ENCODE results near the gene MSH2.

Gene MSH2

DNA sequence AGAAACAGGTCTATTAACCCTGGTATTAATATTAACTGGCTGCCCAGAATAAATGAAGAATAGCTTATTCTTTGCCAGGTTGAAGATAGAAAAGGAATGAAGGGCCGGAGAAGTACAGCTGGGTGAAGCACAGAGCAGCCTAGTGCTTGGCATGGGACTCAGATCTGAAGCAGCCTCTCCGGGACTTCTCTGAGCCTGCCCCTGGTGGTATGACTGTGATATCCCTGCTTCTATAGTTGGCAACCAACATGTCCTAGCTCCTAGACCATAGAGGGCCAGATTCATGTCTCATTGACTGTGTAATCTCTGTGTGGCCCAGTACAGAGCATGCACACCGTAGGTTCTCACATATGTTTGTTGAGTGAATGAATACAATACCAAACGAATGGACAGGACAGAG, 107.8 kb downstream of the MSH2 start:
- DNase-seq = no peak

- DNase-seq = no peak
Measured at GRCh38 chr2:47512581-47513083, 109.7 kb downstream of the MSH2 start.

- DNase-seq = no peak
Measured at GRCh38 chr2:47513981-47514520, 111.1 kb downstream of the MSH2 start.

DNA sequence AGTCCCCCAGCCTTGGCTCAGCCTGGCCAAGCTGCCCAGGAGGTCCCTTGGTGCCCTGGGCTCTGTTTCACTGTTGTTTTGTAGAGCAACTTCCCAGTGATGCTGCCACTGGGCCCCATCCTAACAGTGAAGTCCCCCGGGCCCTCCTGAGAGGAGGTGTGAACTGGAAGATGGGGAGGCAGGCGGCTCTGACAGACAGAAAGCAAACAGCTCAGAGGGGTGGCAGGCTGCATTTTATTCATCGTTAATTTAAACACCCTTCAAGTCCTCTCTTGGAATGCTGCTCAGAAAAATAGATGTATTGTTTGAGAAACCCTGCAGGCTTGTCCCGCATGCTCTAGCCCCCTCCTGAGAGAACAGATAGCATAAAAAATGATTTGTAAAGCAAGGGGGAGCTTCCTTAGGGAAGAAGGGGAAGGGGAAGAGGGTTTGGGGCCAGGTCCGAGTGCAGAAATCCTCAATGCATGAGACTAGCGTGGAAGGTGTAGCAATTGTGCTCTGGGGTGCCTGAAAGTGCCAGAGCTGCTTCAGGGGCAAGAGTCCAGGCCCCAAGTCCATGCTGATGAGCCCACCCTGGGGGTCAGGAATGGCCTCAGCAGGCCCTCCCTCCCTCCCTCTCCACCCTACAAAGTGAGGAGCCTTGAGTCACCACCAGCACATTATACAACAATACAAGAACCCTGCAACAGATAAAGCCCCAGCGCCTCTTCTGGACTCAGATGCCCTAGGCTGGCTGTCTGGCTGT, 113.6 kb downstream of the MSH2 start:
- no peak for DNase-seq

DNA sequence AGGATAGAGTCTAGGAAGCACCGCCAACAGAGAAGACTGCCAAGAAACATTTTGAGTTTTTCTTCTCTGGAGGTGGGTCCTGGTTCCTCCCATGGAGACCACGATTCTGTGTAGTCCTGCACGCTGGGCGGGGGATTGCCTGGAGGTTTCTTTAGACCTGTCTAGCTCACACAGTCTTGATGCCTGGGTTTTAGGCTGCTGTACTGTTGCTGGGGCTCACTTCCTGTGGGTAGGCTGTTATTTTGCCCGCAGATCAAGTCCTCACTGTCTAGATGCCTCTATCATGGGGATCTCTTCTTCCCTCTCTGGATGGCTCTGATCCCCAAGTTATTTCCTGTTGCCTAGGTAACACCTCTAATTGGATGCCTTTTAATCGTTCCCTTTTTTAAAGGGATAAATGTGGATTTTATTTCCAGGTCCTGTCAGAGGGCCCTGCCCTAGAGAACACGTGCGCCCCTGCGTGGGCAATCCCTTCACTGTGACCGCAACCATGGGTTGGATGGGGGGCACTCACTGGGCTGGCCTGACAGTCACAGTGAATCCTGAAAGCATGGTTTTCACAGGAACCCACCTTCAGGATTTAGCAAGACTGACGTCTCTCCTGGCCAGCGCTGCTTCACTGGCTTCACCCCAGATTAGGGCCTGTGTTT, 115.7 kb downstream of the MSH2 start:
- no peak for DNase-seq

- no peak for DNase-seq
Measured at GRCh38 chr2:47519147-47519537, 116.2 kb downstream of the MSH2 start.

DNA sequence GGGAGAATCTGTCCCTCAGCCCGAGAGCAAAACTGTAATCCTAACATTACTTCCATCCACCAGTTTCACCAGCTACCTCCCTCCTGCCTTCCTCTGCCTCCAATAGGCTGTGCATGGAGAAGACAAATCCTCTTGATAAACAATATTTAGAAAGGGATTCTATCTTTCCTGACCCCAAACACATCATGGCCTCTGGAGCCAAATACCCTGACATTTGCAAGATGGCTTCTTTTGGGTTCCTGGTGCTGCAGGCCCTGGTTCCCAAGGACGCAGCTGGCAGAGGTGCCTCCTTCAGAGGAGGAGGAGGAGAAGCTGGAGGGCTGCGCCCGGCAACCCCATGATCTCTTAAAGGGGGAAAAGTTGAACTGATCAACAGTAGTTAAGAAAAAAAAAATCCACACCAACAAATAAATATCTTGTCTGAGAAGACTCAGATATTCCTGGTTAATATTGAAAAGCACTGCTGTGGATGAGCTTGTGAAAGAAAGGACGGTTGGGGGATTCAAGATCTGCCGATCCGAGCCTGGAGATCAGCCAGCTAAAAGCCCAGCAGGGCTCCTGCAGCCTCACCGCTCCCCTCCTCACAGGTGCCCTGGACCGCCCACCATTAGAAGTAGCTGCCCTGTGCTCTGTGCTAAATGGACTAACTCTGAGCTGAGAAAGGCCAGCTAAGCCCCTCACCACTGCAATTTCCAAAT, 116.8 kb downstream of the MSH2 start:
- DNase-seq = no peak

DNA sequence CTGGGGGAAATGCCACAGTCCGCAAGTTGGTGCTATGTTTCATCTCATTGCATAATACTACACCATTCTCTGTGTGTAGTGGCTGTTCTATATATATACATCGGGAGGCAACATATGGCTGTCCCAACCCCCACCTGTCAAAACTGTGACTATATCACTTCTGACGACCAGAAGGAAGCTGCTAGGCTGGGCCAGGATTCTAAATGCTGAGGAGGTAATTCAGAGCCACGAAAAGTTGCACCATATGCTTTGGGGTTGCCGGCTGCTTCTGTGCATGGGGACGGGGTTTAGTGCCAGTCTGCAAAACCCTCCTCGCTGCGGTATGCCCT, 117.3 kb downstream of the MSH2 start:
- no peak for DNase-seq

- peak; percentile 80 to 83 for DNase-seq
Measured at GRCh38 chr2:47520825-47521665, 118.1 kb downstream of the MSH2 start.

DNA sequence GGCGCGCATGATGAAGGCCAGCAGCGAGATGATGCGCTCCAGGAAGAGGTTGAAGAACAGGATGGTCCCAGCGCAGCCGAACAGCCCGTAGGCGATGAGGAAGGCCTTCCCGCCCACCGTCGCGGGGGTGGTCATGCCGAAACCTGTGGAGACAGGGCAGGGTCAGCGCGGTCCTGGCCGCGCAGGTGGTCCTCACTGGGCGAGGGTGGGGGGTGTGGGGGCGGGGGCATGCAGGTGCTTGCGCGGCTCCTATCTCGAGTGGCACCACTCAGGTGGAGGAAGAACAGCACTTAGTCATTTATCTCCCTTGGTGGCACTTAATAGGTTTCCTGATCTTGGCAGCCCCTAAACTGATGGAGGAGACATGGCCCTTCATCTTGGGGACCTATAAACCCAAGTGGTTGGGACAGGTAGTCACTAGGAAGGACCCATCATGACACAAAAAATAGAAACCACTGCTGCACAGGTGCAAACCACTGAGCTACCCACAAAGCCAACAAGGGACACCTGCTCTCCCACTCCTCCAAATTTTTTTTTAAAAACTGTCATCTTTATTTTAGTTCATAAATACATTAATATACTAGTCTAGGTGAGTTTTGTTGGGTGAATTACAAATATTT, 118.8 kb downstream of the MSH2 start:
- DNase-seq = peak in 1 of 2 experiments; percentile 21

DNA sequence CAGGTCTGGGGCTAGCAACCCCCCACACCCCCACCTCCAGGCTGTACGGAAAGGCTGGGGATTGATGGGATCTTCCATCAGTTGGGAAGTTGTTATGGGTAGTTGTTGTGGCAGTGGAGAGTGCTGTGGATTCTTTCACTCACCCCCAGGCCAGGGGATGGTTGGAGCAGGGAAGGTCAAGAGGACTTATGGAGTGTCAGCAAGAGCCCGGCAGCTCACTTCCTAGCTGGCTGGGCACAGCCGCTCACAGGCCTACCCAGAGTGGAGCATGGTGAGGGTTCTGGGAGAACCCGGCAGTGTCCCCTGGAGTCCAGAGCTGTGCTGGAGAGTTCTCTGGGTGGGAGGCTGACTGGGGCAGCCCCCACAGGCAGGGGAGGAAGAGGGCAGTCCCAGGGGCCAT, 122.2 kb downstream of the MSH2 start:
- DNase-seq = no peak

GRCh38 chr2:47528455-47528854, 125.5 kb downstream of the MSH2 start:
- no peak for DNase-seq

DNA sequence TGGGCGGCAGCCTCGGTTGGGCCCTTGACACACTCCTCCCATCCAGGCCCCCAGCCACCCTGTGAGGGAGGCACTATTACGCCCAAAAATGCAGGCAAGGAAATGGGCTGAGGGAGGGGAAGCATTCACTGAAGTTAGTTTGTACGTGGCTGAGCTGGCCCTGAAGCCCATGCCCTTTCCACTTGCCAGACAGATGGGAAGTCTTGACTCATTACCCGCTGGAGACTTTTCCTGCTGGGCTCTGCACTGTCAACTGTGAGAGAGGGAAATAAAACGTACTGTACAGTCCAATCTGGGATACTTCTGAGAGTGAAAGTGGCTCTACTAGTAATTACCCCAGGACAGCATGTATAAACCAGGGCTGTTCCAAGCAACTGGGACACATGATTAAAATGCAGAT, 125.9 kb downstream of the MSH2 start:
- DNase-seq = no peak

- no peak for DNase-seq
Measured at GRCh38 chr2:47530105-47530760, 127.3 kb downstream of the MSH2 start.

GRCh38 chr2:47531378-47532042, 128.6 kb downstream of the MSH2 start:
- DNase-seq = no peak

Measured in activated T-cell treated with anti-CD3 and anti-CD28 coated beads, Interleukin-2, amount 50 U/mL, for 48 hours (primary cell).